SJCRH30 (cell line): ENCODE results near the gene CACNB1. TPM values are rescaled to one million over a fixed set of nuclear protein-coding genes. Genes with fewer than 3 reads are reported as not detected.

Experiments used
- DNase-seq, 2 experiments: peaks; one replicate each; pipeline ENCODE4 v3.0.0-alpha.2; 2015 to 2020
- H3K27ac ChIP-seq: fragments of 250-450 bp; sonication (Bioruptor Pico); 2 replicates; pipeline ENCODE4 v1.5.1; 2020; ENCODE audit warnings: mild to moderate bottlenecking, moderate library complexity
- H3K27me3 ChIP-seq: fragments of 250-450 bp; sonication (Bioruptor Pico); 2 replicates; pipeline ENCODE4 v1.5.1; 2020; ENCODE audit warnings: mild to moderate bottlenecking, moderate library complexity
- H3K36me3 ChIP-seq: fragments of 250-450 bp; sonication (Bioruptor Pico); 2 replicates; pipeline ENCODE4 v1.5.1; 2020; ENCODE audit warnings: mild to moderate bottlenecking, moderate library complexity
- H3K4me1 ChIP-seq: fragments of 250-450 bp; sonication (Bioruptor Pico); 2 replicates; pipeline ENCODE4 v1.5.1; 2020; ENCODE audit warnings: mild to moderate bottlenecking, moderate library complexity
- H3K4me3 ChIP-seq: fragments of 250-450 bp; sonication (Bioruptor Pico); 2 replicates; pipeline ENCODE4 v1.5.1; 2020; ENCODE audit warnings: mild to moderate bottlenecking, moderate library complexity
- H3K9me3 ChIP-seq: fragments of 250-450 bp; sonication (Bioruptor Pico); replicated peaks from 2 replicates; pipeline ENCODE4 v1.5.1; 2020; ENCODE audit warnings: mild to moderate bottlenecking, moderate library complexity
- total RNA-seq: library from RNA; depleted of rRNA; stranded (reverse); fragments of >200 nt; shearing (Covaris generic); gene quantifications from 2 replicates; pipeline ENCODE4 v1.2.3, GENCODE V29; 2014

The CACNB1 gene
- total RNA-seq, 1 experiment from 2014 or later: 8.3 TPM

GRCh38 chr17:39231591-39232551 is 34.4 kb upstream of the CACNB1 start:
- Histone ChIP-seq H3K27ac (no peak overlapping the region), H3K4me3 (peak overlapping the region; percentile 30)

GRCh38 chr17:39231091-39231561 is 33.7 kb upstream of the CACNB1 start:
- peak overlapping the region; percentile 30 for H3K4me3 ChIP-seq
- DNase-seq: peak in 1 of 2 experiments; percentile 37
- peaks cover 17% of the 10 kb centered on the region for H3K4me1 ChIP-seq
- no peak overlapping the region for H3K27ac ChIP-seq
- H3K9me3 ChIP-seq: no peaks in the 10 kb centered on the region
- H3K27me3 ChIP-seq: no peaks in the 10 kb centered on the region
- H3K36me3 ChIP-seq: no peaks in the 10 kb centered on the region

More at GRCh38 chr17:39231591-39232551, 34.4 kb upstream of the CACNB1 start:
- Histone ChIP-seq H3K9me3 (no peaks in the 10 kb centered on the region), H3K27me3 (no peaks in the 10 kb centered on the region), H3K4me1 (peaks cover 17% of the 10 kb centered on the region), H3K36me3 (no peaks in the 10 kb centered on the region)
- DNase-seq: peak; percentile 73 to 79

- H3K4me3 ChIP-seq: no peak overlapping the region
- no peak overlapping the region for H3K27ac ChIP-seq
- H3K9me3 ChIP-seq: no peaks in the 10 kb centered on the region
- DNase-seq: no peak
- H3K27me3 ChIP-seq: no peaks in the 10 kb centered on the region
- H3K36me3 ChIP-seq: no peaks in the 10 kb centered on the region
- peaks cover 13% of the 10 kb centered on the region for H3K4me1 ChIP-seq
Observed at GRCh38 chr17:39230361-39230760, 32.9 kb upstream of the CACNB1 start.

GRCh38 chr17:39229274-39229913 is 31.9 kb upstream of the CACNB1 start:
- DNase-seq: no peak
- Histone ChIP-seq H3K4me1 (peaks cover 13% of the 10 kb centered on the region), H3K27me3 (no peaks in the 10 kb centered on the region), H3K36me3 (no peaks in the 10 kb centered on the region), H3K4me3 (no peak overlapping the region), H3K9me3 (no peaks in the 10 kb centered on the region), H3K27ac (no peak overlapping the region)

- Histone ChIP-seq H3K36me3 (no peaks in the 10 kb centered on the region), H3K4me3 (no peak overlapping the region), H3K27me3 (no peaks in the 10 kb centered on the region), H3K9me3 (no peaks in the 10 kb centered on the region), H3K27ac (no peak overlapping the region), H3K4me1 (peaks cover 13% of the 10 kb centered on the region)
- no peak for DNase-seq
Observed at GRCh38 chr17:39227364-39227919, 30.0 kb upstream of the CACNB1 start.

- Histone ChIP-seq H3K27me3 (no peaks in the 10 kb centered on the region), H3K9me3 (no peaks in the 10 kb centered on the region), H3K36me3 (no peaks in the 10 kb centered on the region), H3K4me1 (peaks cover 7% of the 10 kb centered on the region), H3K4me3 (peak overlapping the region; percentile 17), H3K27ac (no peak overlapping the region)
- DNase-seq: peak; percentile 79
Observed at GRCh38 chr17:39225959-39226683, 28.7 kb upstream of the CACNB1 start.

GRCh38 chr17:39225308-39225958 is 28.0 kb upstream of the CACNB1 start, which contains the start of gene STAC2:
Gene STAC2 (minus strand): TSS chr17:39225945. CDS start chr17:39225502, 443 bp downstream.
- H3K9me3 ChIP-seq: no peaks in the 10 kb centered on the region
- no peak within 1 kb of the TSS for H3K27ac ChIP-seq
- no peaks in the 10 kb centered on the region for H3K36me3 ChIP-seq
- peak within 1 kb of the TSS; percentile 17 for H3K4me3 ChIP-seq
- no peaks in the 10 kb centered on the region for H3K27me3 ChIP-seq
- DNase-seq: no peak
- no peaks in the 10 kb centered on the region for H3K4me1 ChIP-seq

GRCh38 chr17:39224778-39225307 is 27.4 kb upstream of the CACNB1 start:
- H3K4me3 ChIP-seq: no peak overlapping the region
- H3K27me3 ChIP-seq: no peaks in the 10 kb centered on the region
- no peak overlapping the region for H3K27ac ChIP-seq
- no peaks in the 10 kb centered on the region for H3K9me3 ChIP-seq
- H3K4me1 ChIP-seq: no peaks in the 10 kb centered on the region
- no peaks in the 10 kb centered on the region for H3K36me3 ChIP-seq
- no peak for DNase-seq

- Histone ChIP-seq H3K9me3 (no peaks in the 10 kb centered on the region), H3K27ac (no peak overlapping the region), H3K36me3 (no peaks in the 10 kb centered on the region), H3K4me1 (no peaks in the 10 kb centered on the region), H3K4me3 (no peak overlapping the region), H3K27me3 (no peaks in the 10 kb centered on the region)
- no peak for DNase-seq
Observed at GRCh38 chr17:39223907-39224777, 26.7 kb upstream of the CACNB1 start.

- DNase-seq: no peak
- H3K27ac ChIP-seq: no peak overlapping the region
- H3K9me3 ChIP-seq: no peaks in the 10 kb centered on the region
- no peak overlapping the region for H3K4me3 ChIP-seq
- no peaks in the 10 kb centered on the region for H3K36me3 ChIP-seq
- no peaks in the 10 kb centered on the region for H3K4me1 ChIP-seq
- H3K27me3 ChIP-seq: no peaks in the 10 kb centered on the region
Observed at GRCh38 chr17:39222866-39223834, 25.7 kb upstream of the CACNB1 start.

- Histone ChIP-seq H3K36me3 (no peaks in the 10 kb centered on the region), H3K9me3 (no peaks in the 10 kb centered on the region), H3K27ac (no peak overlapping the region), H3K27me3 (no peaks in the 10 kb centered on the region), H3K4me3 (no peak overlapping the region), H3K4me1 (no peaks in the 10 kb centered on the region)
- DNase-seq: no peak
Observed at GRCh38 chr17:39222151-39222550, 24.7 kb upstream of the CACNB1 start.

GRCh38 chr17:39221572-39221971 is 24.1 kb upstream of the CACNB1 start:
- no peaks in the 10 kb centered on the region for H3K27me3 ChIP-seq
- DNase-seq: no peak
- no peak overlapping the region for H3K27ac ChIP-seq
- no peak overlapping the region for H3K4me3 ChIP-seq
- no peaks in the 10 kb centered on the region for H3K36me3 ChIP-seq
- H3K9me3 ChIP-seq: no peaks in the 10 kb centered on the region
- no peaks in the 10 kb centered on the region for H3K4me1 ChIP-seq
